Astrocyte of the cerebellum (primary cell): ENCODE measurements around the gene PEX12.

Experiments used
- DNase-seq: peaks from one replicate; pipeline ENCODE4 v3.0.0-alpha.2; 2011; ENCODE audit warnings: low read depth
- H3K4me3 ChIP-seq: 2 replicates; pipeline ENCODE4 v1.5.1; 2011; ENCODE audit warnings: mild to moderate bottlenecking, low read depth, low read length, moderate library complexity
- CTCF ChIP-seq: IDR thresholded peaks from 2 replicates; pipeline ENCODE4 v1.5.1; 2012; ENCODE audit warnings: low read length, low read depth, moderate library complexity, mild to moderate bottlenecking; ENCODE audit errors: missing control alignments
- in situ Hi-C: cut with HindIII; loops from 2 replicates; pipeline ENCODE4 v1.10.0; 2017; ENCODE audit warnings: low sequenced_read_pairs

Gene PEX12

GRCh38 chr17:35553310-35553709 lies 25.1 kb downstream of the PEX12 start:
- DNase-seq: no peak
- no peak overlapping the region for H3K4me3 ChIP-seq
- TF ChIP-seq CTCF: no peak
- in situ Hi-C loops: no loop called here

GRCh38 chr17:35548978-35549377 lies 29.4 kb downstream of the PEX12 start:
- in situ Hi-C loops: loop anchor here (25.0 kb wide), 2 partner anchors 412 to 1112 kb away; partner anchors contain the start of genes NLE1 and UNC45B
- no peak for DNase-seq
- no peak for TF ChIP-seq CTCF
- no peak overlapping the region for H3K4me3 ChIP-seq

- in situ Hi-C loops: loop anchor here (25.0 kb wide), 2 partner anchors 411 to 1111 kb away; partner anchors contain the start of genes NLE1 and UNC45B
- DNase-seq: no peak
- TF ChIP-seq CTCF: no peak
- H3K4me3 ChIP-seq: no peak overlapping the region
These were observed 30.1 kb downstream of the PEX12 start for GRCh38 chr17:35548208-35548810.

GRCh38 chr17:35546487-35546886 lies 31.9 kb downstream of the PEX12 start:
- TF ChIP-seq CTCF: no peak
- in situ Hi-C loops: loop anchor here (25.0 kb wide), 2 partner anchors 409 to 1109 kb away; partner anchors contain the start of genes NLE1 and UNC45B
- no peak for DNase-seq
- no peak overlapping the region for H3K4me3 ChIP-seq

- DNase-seq: no peak
- no peak overlapping the region for H3K4me3 ChIP-seq
- in situ Hi-C loops: loop anchor here (25.0 kb wide), 2 partner anchors 408 to 1108 kb away; partner anchors contain the start of genes NLE1 and UNC45B
These were observed 33.2 kb downstream of the PEX12 start for GRCh38 chr17:35545150-35545549.

GRCh38 chr17:35543856-35544255 lies 34.5 kb downstream of the PEX12 start:
- in situ Hi-C loops: loop anchor here (25.0 kb wide), 2 partner anchors 407 to 1107 kb away; partner anchors contain the start of genes NLE1 and UNC45B
- no peak for TF ChIP-seq CTCF
- H3K4me3 ChIP-seq: no peak overlapping the region
- no peak for DNase-seq

More at GRCh38 chr17:35545150-35545549, 33.2 kb downstream of the PEX12 start:
- TF ChIP-seq CTCF: no peak
